ENCODE results near the gene SERINC2. TPM values are rescaled to one million over a fixed set of nuclear protein-coding genes. Genes with fewer than 3 reads are reported as not detected.

The SERINC2 gene
- total and polyA plus RNA-seq, 2 donors (not counting 1 experiment from before 2014, with no cell fraction given), result 0.75 to 1.4 TPM

DNA sequence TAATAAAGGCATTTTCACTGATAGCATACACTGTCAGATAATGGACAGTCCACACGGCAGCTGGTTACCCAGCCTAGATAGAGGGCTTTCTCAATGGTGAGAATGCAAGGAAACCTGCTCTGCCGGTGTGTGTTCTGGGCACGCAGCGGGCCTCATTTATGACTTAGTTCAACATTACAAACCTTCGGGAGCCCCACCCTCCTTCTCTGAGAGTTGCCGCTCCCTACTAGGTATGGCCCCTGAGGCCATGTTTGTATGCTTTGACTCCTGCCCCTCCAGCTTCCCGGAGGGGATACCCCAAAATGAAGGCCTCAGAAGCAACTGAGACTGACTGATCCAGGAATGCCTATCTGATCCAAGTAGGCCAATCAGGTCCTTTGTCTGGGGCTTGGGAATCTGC is 22.9 kb upstream of the SERINC2 start:
- intact Hi-C loops (cut with micrococcal nuclease), result no loop called here
- TF ChIP-seq, protein P1, sequence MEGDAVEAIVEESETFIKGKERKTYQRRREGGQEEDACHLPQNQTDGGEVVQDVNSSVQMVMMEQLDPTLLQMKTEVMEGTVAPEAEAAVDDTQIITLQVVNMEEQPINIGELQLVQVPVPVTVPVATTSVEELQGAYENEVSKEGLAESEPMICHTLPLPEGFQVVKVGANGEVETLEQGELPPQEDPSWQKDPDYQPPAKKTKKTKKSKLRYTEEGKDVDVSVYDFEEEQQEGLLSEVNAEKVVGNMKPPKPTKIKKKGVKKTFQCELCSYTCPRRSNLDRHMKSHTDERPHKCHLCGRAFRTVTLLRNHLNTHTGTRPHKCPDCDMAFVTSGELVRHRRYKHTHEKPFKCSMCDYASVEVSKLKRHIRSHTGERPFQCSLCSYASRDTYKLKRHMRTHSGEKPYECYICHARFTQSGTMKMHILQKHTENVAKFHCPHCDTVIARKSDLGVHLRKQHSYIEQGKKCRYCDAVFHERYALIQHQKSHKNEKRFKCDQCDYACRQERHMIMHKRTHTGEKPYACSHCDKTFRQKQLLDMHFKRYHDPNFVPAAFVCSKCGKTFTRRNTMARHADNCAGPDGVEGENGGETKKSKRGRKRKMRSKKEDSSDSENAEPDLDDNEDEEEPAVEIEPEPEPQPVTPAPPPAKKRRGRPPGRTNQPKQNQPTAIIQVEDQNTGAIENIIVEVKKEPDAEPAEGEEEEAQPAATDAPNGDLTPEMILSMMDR (IDR thresholded peaks at IDR 0.05), result no peak
- TF ChIP-seq EZH2 (IDR thresholded peaks at IDR 0.05; ENCODE audit: borderline replicate concordance, insufficient read depth, low read depth, low read length, poor library complexity, severe bottlenecking), result no peak
- Histone ChIP-seq H3K27me3 (replicated peaks in 1 of 4; ENCODE audit: control extremely low read depth in 1 of 4, control insufficient read depth in 3 of 4, insufficient read depth in 4 of 4, low read length in 3 of 4) (no peaks in the 10 kb centered on the region), H4K20me1 (ENCODE audit: control insufficient read depth, insufficient read depth, low read length, poor library complexity, severe bottlenecking) (no peaks in the 10 kb centered on the region), H3K9me3 (ENCODE audit: control extremely low read depth in 1 of 3, control insufficient read depth in 2 of 3, insufficient read depth in 1 of 3, low read length in 2 of 3) (no peaks in the 10 kb centered on the region), H2AFZ (ENCODE audit: insufficient read depth, low read depth, low read length, poor library complexity, severe bottlenecking) (no peak overlapping the region), H3K4me2 (replicated peaks; ENCODE audit: low read depth, low read length, poor library complexity, severe bottlenecking) (no peak overlapping the region), H3K27ac (ENCODE audit: low read length in 2 of 2) (no peak overlapping the region), H3K4me3 (ENCODE audit: control extremely low read depth in 1 of 5, extremely low read depth in 1 of 5, insufficient read depth in 1 of 5, low read depth in 2 of 5, low read length in 4 of 5) (no peak overlapping the region), H3K9ac (ENCODE audit: low read length) (no peak overlapping the region), H3K79me2 (ENCODE audit: control insufficient read depth, insufficient read depth, low read length) (no peaks in the 10 kb centered on the region), H3K4me1 (ENCODE audit: control insufficient read depth in 2 of 2, insufficient read depth in 2 of 2, low read length in 2 of 2) (peaks cover 8 to 13% of the 10 kb centered on the region in 2 donors), H3K36me3 (replicated peaks in 1 of 2; ENCODE audit: control extremely low read depth in 1 of 2, control insufficient read depth in 1 of 2, extremely low read depth in 1 of 2, insufficient read depth in 2 of 2, low read length in 1 of 2) (no peaks in the 10 kb centered on the region)
- Mint-ChIP-seq H3K27ac (no peak overlapping the region), H3K4me3 (no peak overlapping the region), H3K27me3 (peaks cover 15% of the 10 kb centered on the region), H3K4me1 (peaks cover 10% of the 10 kb centered on the region), H3K9me3 (ENCODE audit: insufficient read depth) (no peaks in the 10 kb centered on the region)
- DNase-seq (no peak), ATAC-seq (ENCODE audit: low read depth) (no peak)
- ChIA-PET POLR2A (no interaction called here), CTCF (interaction anchor here (0.6 to 1.5 kb wide), 3 partner anchors 20 to 158 kb away, joined by 3 to 6 read pairs (median 4); no protein-coding TSS in a partner anchor)
- WGBS (ENCODE audit: insufficient coverage), result 100% methylated on average over 7 of the region's 7 CpGs

DNA sequence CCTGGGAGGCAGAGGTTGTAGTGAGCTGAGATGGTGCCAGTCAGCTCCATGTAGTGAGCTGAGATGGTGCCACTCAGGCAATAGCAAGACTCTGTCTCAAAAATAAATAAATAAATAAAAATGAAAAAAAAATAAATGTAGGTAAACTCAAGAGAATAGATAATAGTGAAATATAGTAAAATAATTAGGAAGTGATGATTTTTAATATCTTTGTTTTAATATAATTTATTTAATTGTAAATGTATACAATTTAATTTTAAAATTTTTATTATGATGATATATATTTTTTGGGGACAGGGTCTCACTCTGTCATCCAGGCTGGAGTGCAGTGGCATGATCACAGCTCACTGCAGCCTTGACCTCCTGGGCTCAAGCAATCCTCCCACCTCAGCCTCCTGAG is 19.6 kb upstream of the SERINC2 start:
- Histone ChIP-seq H4K20me1 (ENCODE audit: control insufficient read depth, insufficient read depth, low read length, poor library complexity, severe bottlenecking) (no peaks in the 10 kb centered on the region), H3K27me3 (replicated peaks in 1 of 4; ENCODE audit: control extremely low read depth in 1 of 4, control insufficient read depth in 3 of 4, insufficient read depth in 4 of 4, low read length in 3 of 4) (no peaks in the 10 kb centered on the region), H3K27ac (ENCODE audit: low read length in 2 of 2) (no peak overlapping the region), H3K79me2 (ENCODE audit: control insufficient read depth, insufficient read depth, low read length) (no peaks in the 10 kb centered on the region), H2AFZ (ENCODE audit: insufficient read depth, low read depth, low read length, poor library complexity, severe bottlenecking) (no peak overlapping the region), H3K4me1 (ENCODE audit: control insufficient read depth in 2 of 2, insufficient read depth in 2 of 2, low read length in 2 of 2) (peaks cover 8 to 13% of the 10 kb centered on the region in 2 donors), H3K4me2 (replicated peaks; ENCODE audit: low read depth, low read length, poor library complexity, severe bottlenecking) (no peak overlapping the region), H3K9ac (ENCODE audit: low read length) (no peak overlapping the region), H3K9me3 (ENCODE audit: control extremely low read depth in 1 of 3, control insufficient read depth in 2 of 3, insufficient read depth in 1 of 3, low read length in 2 of 3) (no peaks in the 10 kb centered on the region), H3K4me3 (ENCODE audit: control extremely low read depth in 1 of 5, extremely low read depth in 1 of 5, insufficient read depth in 1 of 5, low read depth in 2 of 5, low read length in 4 of 5) (no peak overlapping the region), H3K36me3 (replicated peaks in 1 of 2; ENCODE audit: control extremely low read depth in 1 of 2, control insufficient read depth in 1 of 2, extremely low read depth in 1 of 2, insufficient read depth in 2 of 2, low read length in 1 of 2) (no peaks in the 10 kb centered on the region)
- H3K4me1 Mint-ChIP-seq, result peaks cover 13% of the 10 kb centered on the region
- ATAC-seq (ENCODE audit: low read depth), result no peak
- POLR2A ChIA-PET, result no interaction called here
- CTCF ChIA-PET, result interaction anchor here (1.8 to 5.7 kb wide), 5 partner anchors 20 to 395 kb away, joined by 7 to 133 read pairs (median 27); partner anchors contain the start of gene FABP3
- no peak overlapping the region for H3K27ac Mint-ChIP-seq
- TF ChIP-seq, protein P1 (IDR thresholded peaks at IDR 0.05), result no peak
- TF ChIP-seq EZH2 (IDR thresholded peaks at IDR 0.05; ENCODE audit: borderline replicate concordance, insufficient read depth, low read depth, low read length, poor library complexity, severe bottlenecking), result no peak
- peaks cover 2% of the 10 kb centered on the region for H3K27me3 Mint-ChIP-seq
- intact Hi-C loops (cut with micrococcal nuclease), result no loop called here
- H3K9me3 Mint-ChIP-seq (ENCODE audit: insufficient read depth), result no peaks in the 10 kb centered on the region
- no peak for DNase-seq
- no peak overlapping the region for H3K4me3 Mint-ChIP-seq
